ENCODE results near the gene PANK4.

The PANK4 gene

DNA sequence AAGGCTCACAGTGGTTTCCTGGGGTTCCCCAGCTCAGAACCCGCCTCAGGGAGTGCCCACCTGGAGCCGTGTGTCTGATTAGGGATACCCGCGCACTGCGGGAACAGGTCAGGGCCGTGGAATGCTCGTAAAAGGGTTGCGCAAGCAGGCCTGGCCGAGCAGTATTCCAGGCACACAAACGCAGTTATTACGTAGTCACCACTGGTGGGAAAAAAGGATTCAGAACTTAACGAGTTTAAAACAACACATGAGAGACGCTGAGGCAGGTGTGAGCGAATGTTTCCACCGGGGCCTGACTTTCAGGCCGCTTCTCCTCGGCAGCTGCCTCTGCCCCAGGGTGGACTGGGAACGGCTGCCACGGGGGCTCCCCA is 32.1 kb downstream of the PANK4 start:
- DNase-seq, result no peak

DNA sequence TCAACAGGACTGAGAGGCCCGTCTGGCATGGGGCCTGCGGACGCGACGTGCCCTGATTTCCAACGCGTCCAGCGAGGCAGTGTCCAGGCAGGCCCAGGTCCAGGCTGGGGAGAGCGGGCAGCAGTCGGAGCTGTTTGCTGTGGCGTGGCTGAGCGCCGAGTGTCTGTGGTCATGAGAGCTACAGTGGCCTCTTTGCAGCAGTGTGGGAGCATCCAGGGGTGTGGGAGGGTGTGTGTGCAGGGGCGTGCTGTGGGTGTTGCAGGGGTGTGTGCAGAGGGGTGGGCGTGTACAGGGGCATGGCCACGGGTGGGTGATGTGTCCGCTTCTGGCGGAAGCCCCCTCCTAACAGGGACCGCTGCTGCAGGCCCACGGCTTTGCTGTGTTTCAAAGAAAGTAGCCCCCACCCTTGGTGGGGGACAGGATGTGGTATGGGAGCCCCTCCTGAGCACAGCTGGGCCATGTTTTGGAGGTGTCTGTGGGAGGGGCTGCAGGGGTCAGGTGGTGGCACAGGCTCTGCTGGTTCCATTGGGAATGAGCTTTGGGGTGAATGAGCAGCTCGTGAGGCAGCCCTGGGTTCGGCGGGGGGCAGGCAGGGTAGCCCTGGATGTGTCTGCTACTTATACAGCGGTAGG is 32.6 kb downstream of the PANK4 start:
- DNase-seq, result no peak

- DNase-seq, result no peak
Observed at GRCh38 chr1:2493218-2493617, 33.2 kb downstream of the PANK4 start.

- peak; percentile 59 for DNase-seq
Observed at GRCh38 chr1:2492091-2492490, 34.3 kb downstream of the PANK4 start.

DNA sequence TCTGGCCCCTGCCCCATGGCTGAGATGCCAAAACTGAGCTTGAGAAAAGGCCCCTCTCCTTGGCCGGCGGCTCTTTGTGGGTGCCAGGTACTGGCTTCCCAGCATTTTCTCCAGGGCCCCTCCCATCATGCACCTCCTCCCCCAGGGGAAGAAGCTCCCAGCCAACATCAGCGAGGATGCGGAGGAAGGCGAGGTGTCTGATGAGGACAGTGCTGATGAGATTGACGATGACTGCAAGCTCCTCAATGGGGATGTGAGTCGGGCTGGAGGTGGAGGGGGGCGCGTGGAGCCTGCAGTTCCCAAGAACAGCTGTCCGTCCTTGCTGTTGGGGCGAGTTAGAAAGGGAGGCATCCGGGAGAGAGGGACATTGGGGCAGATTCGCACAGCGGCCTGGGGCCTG is 36.8 kb downstream of the PANK4 start:
- no peak for DNase-seq

GRCh38 chr1:2488688-2489087 is 37.7 kb downstream of the PANK4 start:
- DNase-seq, result no peak

GRCh38 chr1:2486558-2486957 is 39.8 kb downstream of the PANK4 start:
- DNase-seq, result no peak

GRCh38 chr1:2486041-2486440 is 40.4 kb downstream of the PANK4 start:
- no peak for DNase-seq

DNA sequence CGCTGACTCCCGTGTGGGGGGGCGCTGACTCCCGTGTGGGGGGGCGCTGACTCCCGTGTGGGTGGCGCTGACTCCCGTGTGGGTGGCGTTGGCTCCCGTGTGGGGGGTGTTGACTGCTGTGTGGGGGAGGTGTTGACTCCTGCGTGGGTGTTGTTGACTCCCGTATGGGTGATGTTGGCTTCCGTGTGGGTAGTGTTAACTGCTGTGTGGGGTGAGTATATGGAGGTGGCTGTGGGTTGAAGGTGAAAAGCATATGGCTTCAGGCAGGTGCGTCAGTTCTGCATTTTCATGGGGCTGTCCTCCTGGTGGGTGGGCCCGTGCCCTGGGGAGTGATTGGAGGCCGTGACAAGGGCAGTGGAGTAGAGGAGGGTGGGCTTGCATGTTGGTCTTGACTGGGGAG is 42.4 kb downstream of the PANK4 start:
- no peak for DNase-seq

DNA sequence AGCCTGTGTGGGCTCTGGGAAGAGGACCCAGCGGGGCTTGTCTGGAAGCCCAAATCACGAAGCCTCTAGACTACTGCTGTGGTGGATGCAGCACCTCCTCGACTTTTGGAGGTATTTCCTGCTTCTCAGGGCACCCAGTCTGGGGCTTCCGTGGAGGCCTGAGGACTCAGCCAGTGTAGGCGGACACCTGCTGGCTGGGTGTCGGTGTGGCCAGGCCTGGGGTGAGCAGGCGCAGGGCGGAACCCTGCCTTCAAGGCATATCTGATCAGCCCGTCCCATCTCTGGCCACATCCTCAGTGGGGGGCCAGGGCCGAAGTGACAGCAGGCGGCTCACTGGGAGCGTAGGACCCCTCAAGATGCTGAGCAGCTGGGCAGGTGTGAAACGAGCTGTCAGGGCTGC is 43.4 kb downstream of the PANK4 start:
- no peak for DNase-seq

DNA sequence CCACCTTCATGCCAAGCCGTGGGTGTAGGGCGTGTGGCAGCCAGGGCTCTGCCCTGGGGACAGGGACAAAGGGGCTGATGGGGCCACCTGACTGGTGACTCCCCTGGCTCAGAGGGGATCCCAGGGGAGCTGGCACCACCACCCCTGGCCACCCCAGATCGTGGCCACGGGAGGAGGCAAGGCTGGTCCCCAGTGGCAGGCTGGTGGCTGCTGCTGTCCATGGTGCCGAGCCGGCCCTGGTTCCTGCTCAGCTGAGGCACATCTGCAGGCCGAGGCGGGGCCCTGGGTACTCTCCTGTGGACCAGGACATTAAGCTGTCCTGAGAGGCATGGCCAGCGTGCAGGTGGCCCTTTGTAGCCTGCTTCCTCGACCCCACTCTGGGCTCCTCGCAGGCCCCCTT is 43.8 kb downstream of the PANK4 start:
- DNase-seq, result no peak

DNA sequence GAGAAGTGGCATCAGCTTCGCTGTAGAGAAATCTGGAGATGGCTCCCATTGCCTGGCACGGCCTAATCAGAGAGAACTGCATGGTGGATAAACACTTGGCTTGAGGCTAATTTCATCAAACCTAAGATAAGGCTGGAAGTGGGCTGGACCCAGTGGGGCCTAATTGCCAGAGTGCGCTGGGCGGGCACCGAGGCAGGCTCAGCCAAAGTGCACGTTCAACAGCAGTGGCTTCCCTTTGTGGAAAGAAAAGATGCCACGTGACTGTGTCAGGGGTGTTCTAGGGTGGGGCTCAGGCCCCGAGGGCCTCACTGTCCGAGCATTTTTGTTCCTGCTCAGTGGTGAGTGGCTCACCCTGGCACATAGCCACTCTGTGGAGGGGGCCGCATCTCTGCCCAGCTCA is 44.5 kb downstream of the PANK4 start:
- DNase-seq, result peak; percentile 55

DNA sequence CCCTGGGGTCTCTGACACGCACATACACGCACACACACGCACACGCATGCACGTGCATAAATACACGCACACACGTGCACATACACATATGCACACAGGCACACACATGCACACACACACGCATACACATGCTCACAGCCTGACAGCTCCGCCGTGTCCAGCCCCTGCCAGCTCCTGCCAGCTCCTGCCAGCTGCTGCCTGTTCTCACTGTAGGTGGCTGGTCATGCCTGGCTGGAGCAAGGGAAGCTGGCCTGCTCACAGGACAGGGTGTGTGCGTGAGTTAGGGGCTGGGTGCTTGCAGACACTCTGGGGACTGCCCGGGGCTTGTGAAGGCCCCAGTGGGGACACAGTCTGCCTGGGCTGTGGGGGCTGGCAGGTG is 45.4 kb downstream of the PANK4 start:
- peak; percentile 72 for DNase-seq

DNA sequence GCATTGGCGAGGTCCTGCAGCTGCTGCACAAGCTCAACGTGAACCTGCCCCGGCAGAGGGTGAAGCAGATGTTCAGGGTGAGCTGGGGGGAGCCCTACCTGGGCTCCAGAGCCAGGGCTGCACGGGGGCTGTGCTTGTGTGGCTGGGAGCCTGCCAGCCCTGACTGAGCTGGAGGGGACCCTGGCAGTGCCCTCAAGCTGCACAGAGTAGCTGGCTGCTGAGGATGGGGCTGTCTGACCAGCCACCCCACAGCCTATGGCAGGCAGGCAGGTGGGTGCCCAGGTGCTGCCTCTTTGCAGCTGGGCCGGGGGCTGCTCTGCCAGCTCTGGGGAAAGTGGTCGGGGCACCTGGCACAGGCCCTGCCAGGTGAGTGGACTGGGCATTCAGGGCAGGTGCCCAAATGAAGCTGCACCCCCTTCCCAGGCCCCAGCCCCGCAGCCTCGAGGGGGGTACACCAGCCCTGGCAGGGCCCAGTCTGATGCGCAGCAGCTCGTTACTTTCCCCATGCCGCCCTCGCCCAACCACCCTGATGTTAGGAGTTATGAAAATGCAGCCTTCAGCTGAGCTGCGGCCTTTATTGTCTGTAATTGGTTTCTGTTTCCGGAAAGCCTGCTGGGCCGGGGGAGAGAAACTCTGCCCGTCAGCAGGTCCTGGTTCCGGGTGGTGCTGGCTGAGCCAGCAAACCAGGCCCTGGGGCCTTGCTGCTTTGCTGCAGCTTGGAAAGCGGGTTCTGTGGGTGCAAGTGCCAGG is 46.0 kb downstream of the PANK4 start:
- peak; percentile 24 for DNase-seq

GRCh38 chr1:2479618-2480017 is 46.8 kb downstream of the PANK4 start:
- DNase-seq, result no peak

DNA sequence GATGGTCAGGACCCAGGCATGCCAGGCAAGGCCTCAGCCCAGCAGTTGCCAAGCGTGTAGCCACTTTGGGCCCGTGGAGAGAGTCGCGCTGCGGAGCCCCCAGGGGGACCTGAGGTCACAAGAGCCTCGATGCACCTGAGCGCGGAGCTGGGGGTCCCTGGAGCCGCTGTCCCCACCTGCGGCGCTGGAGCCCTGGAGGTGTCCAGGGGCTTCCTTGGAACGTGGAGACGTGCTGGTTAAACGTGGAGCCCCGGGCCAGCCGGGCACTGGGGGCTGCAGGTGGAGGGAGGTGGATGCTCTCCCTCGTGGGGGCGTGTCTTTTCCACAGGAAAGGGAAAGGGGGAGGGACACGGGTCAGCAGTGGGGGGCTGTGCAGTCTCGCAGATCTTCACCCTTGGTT is 47.2 kb downstream of the PANK4 start:
- no peak for DNase-seq

DNA sequence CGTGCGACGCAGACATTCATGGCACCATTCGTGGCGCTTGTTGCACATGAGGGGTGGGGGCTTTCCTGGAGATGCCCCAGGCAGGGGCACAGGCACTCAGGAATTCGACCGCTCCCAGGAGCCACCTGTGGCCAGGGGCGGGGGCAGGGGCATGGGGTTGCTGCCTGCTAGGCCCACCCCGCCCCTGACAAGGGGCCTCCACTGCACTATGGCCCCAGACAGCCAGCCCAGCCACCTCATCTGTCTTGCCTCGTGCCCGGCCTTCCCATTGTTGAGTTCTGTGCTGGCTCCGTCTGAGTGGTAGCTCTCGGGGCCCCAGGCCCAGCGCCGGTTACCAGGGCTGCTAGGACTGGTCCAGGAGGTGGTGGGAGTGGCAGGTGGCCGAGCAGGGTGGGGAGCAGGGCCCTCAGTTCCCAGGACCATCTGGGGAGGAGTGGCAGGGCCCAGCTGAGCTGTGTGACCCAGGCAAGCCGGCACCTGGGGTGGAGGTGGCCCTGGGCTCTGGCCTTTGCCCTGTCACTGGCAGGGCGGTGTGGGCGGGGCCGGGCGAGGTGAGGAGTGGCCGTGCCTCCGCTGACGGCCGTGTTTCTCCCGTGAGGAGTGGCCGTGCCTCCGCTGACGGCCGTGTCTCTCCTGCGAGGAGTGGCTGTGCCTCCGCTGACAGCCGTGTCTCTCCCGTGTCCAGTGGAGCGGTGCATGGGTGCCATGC is 48.5 kb downstream of the PANK4 start:
- DNase-seq, result no peak

- no peak for DNase-seq
Observed at GRCh38 chr1:2477309-2477708, 49.1 kb downstream of the PANK4 start.

DNA sequence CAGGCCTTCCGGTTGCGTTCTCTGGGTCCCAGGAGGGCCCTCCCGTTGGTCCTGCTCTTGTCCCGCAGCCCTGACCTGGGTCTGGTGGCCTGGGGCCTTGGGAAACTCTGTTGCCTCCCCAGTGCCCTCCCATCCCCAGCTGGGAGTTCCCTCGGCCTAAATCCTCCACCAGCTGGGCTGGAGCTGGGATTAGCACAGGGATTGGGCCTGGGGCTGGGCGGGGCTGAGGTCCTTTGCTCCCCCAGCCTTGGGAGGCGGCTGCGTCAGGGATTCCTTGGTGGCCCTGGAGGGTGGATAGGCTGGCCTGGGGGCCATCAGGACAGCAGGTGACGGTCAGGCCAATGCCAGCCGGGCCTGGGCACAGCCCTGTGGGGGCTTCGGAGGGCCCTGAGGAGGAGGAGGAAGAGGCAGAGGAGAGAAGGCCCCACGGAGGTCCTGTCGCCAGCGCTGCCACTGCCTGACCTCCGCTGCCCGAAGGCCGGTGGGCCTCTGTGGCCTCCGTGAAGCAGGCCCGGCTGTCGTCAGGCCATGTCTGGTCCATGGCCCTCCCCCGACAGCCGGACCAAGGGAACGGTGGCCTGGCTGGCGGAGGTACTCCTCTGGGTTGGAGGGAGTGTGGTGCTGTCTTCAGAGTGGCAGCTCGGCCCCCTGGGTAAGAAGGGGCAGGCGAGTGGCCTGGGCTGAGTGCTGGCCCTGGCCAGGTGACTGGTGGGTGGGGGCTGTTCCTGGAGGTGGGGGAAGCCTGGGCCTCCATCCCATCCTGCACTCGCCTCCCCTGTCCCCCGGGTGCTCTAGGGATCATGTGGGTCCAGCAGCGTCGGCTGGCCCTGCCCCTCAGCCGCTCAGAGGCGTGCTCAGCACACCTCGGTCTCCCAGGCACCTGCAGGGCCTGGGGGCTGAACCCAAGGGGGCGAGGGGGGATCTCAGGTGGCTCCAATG is 50.1 kb downstream of the PANK4 start, which contains the start of gene PLCH2:
Gene PLCH2, plus strand, starts transcription at position 229 of the 939 bp plus-strand sequence. Its CDS starts 300 bp downstream, at position 529.
- DNase-seq, result no peak

GRCh38 chr1:2475571-2475970 is 50.8 kb downstream of the PANK4 start:
- no peak for DNase-seq

GRCh38 chr1:2474933-2475371 is 51.4 kb downstream of the PANK4 start:
- DNase-seq, result no peak

DNA sequence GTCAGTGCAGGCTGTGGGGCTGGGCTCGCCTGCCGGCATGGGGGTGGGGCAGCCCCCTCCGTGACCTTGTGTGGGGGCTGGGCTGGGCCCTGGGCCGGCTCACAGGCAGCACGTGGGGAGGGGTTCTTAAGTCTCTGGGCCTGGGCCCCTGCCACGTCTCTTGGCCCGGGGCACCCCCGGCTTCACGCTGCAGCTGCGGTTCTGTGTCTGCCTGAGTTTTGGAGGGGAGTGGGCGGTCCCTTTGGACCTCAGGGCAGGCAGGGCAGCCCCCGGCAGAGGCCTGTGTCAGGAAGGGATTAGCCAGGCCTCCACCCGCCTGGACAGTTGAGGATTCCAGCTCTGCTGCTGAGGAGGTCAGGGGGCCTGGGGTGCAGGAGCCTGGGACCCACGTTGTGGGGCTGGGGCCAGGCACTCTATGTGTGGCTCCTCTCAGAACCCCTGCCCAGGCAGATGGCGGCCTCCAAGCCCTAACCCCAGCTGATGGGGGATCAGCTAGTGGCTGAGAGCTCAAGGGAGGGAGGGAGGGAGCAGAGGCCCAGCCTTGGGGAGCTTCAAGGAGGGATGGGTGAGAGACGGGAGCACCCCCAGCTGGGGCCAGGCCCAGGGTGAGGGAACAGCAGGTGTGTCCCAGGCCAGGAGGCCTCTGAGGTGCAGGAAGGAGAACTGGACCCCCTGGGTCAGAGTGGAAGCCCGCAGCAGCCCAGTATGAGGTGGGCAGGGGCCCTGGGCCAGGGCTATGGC is 52.1 kb downstream of the PANK4 start:
- DNase-seq, result no peak

Data from NCI-H69 (cell line).